SH-SY5Y (cell line): ENCODE data around the gene CCDC148.

ENCODE experiments used
- GATA2 ChIP-seq: IDR thresholded peaks from 2 replicates; pipeline ENCODE4 v1.6.1; 2011; ENCODE audit warnings: mild to moderate bottlenecking, low read depth, low read length
- GATA3 ChIP-seq: IDR thresholded peaks from 2 replicates; pipeline ENCODE4 v1.6.1; 2011; ENCODE audit warnings: low read depth, mild to moderate bottlenecking, low read length, moderate library complexity

The CCDC148 gene

GRCh38 chr2:158366342-158366741, 90.2 kb downstream of the CCDC148 start:
- TF ChIP-seq GATA3 = no peak
- TF ChIP-seq GATA2 = no peak

- no peak for TF ChIP-seq GATA3
- TF ChIP-seq GATA2 = no peak
Measured at GRCh38 chr2:158359846-158360245, 96.7 kb downstream of the CCDC148 start.

DNA sequence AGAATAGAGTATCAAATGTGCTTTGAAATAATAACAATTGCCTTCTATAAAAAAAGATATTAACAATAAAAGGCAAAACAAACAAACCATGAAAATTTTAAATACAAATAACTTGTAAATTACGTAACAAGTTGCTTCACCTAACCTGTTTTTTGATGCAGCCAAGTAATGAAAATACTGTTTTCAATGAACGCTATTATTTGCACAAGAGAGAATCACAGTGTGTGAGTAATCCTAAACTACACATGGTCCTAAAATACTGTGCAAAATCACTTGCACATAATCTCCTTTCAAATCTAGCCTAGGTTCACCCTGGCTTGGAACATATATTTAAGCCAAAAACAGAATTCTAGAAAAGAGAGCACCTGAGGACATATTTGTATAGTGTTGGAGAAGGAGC, 98.9 kb downstream of the CCDC148 start:
- TF ChIP-seq GATA2 (no peak), GATA3 (no peak)

GRCh38 chr2:158357122-158357521, 99.4 kb downstream of the CCDC148 start:
- TF ChIP-seq GATA3 (no peak), GATA2 (no peak)

DNA sequence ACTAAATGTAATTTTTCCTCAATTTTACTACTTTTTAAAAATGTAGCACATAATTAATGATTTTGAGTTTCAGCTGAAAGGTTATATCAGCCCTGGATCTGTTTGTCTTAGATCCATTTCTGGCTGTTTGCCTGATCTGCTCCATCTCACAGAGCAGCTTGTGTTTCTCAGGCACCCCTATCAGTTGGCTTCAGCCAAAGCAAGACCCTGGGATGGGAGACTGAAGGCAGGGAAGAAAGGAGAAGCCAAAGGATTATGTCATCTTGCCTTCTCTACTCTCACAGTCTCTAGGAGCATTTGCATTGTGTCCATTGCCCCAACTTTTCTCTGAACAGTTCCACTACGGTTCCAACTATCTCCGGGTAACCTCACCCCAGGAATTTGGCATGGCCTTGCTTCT, 110.5 kb downstream of the CCDC148 start:
- no peak for TF ChIP-seq GATA2
- TF ChIP-seq GATA3 = no peak

- TF ChIP-seq GATA3 (no peak), GATA2 (no peak)
Measured at GRCh38 chr2:158339513-158339912, 117.0 kb downstream of the CCDC148 start.

- TF ChIP-seq GATA3 (no peak), GATA2 (no peak)
Measured at GRCh38 chr2:158337018-158337417, 119.5 kb downstream of the CCDC148 start.

- TF ChIP-seq GATA3 (no peak), GATA2 (no peak)
Measured at GRCh38 chr2:158325782-158326340, 130.7 kb downstream of the CCDC148 start.

- TF ChIP-seq GATA3 = no peak
- no peak for TF ChIP-seq GATA2
Measured at GRCh38 chr2:158325031-158325781, 131.3 kb downstream of the CCDC148 start.

GRCh38 chr2:158323381-158323780, 133.2 kb downstream of the CCDC148 start:
- no peak for TF ChIP-seq GATA2
- no peak for TF ChIP-seq GATA3

DNA sequence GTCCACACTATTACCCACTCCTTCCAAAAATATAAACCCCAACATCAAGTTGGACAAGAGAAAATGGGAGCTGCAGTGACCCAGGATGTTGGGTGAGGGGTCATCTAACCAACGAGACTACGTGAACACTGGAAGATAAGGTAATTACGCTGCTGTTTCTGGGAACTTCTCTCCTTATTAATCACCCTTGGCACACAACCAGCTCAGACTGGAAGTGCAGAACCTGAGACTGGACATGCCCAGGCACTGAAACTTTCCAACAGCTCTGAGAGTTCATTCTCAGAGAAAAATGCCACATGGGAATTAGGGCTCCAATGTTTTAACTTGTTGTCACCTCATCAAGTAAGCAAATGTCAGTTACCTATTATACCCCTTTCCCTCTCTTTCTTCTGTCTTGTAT, 135.3 kb downstream of the CCDC148 start:
- TF ChIP-seq GATA2 (no peak), GATA3 (no peak)

DNA sequence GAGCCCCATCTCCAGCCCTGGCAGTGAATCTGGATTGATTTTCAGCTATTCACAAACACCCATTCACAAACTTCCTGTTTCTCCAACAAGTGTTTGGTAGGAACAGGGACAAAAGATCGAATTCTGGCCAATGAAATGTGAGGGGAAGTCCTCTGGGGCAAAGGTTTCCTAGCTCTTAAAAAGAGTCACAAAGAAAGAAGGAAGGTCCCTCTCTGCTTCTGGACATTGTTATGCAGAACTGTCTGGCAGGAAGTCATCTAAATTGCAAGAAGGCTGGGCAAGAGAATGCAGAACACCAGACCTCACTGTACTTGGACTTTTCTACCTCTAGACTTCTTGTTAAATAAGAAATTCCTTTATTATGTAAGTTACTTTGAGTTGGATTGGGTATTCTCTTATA, 137.3 kb downstream of the CCDC148 start:
- TF ChIP-seq GATA2 = no peak
- no peak for TF ChIP-seq GATA3

DNA sequence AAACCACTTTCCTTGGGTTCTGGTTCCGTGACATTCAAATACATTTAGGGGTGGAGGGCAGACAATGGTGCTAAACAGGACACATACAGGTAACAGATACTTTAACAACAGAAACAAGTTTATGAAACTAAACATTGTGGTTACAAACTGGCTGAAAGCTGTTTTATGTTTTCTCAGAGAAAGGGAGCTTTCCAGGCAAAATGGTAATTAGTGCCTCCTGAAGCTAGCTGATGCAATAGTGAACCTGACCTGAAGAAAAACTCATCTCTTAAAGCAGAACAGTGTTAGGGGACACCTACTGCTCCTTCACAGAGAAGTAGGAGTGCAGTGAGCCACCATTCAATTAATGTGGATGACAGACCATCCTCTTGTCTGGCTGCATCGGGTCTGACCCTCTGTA, 138.9 kb downstream of the CCDC148 start:
- TF ChIP-seq GATA3 (no peak), GATA2 (no peak)

GRCh38 chr2:158315803-158316414, 140.6 kb downstream of the CCDC148 start:
- no peak for TF ChIP-seq GATA2
- no peak for TF ChIP-seq GATA3

DNA sequence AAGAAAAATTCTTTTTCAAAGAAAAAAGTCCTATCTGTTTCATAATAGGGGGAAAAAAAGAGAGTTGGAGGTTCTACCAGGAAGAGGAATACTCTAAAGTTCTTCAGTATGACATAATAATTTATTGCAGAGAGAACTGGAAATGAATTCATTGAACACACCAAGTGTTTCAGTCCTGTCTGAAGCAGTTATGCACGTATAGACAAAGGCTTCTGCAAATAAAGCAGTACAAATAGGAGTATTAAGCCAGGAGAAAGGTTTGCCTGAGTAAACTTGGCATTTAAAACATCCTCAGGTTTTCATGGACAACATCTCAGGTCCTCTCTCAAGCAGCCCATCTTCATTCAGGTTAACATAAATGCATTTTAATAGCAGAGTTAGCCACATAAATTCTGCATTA, 141.6 kb downstream of the CCDC148 start:
- TF ChIP-seq GATA3 = no peak
- no peak for TF ChIP-seq GATA2
